ENCODE results near the gene CALN1.

CALN1 gene

DNA sequence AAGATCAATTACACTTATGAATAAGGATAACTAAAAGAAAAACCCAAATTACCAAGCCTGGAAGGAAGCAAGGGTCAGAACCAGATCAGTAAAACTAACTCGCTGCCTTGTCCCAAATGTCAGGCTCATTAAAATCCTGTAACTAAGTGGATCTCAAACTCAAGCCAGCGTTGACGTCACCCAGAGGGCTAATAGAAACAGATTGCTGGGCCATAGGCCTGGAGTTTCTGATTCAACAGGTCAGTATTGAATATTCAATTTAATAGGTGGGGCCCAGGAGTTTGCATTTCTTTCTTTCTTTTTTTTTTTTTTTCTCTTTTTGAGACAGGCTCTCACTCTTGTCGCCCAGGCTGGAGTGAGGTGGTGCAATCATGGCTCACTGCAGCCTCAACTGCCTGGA, 397.0 kb downstream of the CALN1 start:
- no peak overlapping the region for H3K9ac ChIP-seq
- no peaks in the 10 kb centered on the region for H3K27me3 ChIP-seq
- H3K4me3 ChIP-seq = no peak overlapping the region
- no peak overlapping the region for H3K4me2 ChIP-seq
- H3K4me1 ChIP-seq = no peaks in the 10 kb centered on the region
- H4K20me1 ChIP-seq = no peaks in the 10 kb centered on the region
- H3K27ac ChIP-seq = no peak overlapping the region
- no peaks in the 10 kb centered on the region for H3K36me3 ChIP-seq
- H3K9me3 ChIP-seq = peaks cover 9% of the 10 kb centered on the region; the same call in 1 of the 2 replicates
- TF ChIP-seq Cebpa-rat (IDR thresholded peaks at IDR 0.05) = no peak

DNA sequence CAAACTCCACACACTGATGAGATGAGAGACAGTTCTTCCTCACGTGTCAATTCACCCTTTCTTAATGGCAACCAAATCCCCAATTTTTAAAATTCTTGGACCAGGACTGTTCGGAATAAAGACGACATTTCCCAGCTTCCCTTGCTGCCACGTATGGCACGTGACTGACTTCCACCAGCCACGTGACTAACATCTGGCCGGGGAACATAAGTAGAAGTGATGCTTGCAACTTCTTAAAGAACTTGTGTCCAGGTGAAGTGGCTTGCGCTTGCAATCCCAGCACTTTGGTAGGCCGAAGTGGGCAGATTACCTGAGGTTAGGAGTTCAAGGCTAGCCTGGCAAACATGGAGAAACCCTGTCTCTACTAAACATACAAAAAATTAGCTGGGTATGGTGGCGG, 405.1 kb downstream of the CALN1 start:
- Histone ChIP-seq H3K9me3 (peaks cover 14% of the 10 kb centered on the region; the same call in 1 of the 2 replicates), H3K27ac (no peak overlapping the region), H3K9ac (no peak overlapping the region), H3K4me3 (no peak overlapping the region), H3K27me3 (no peaks in the 10 kb centered on the region), H3K4me2 (no peak overlapping the region), H4K20me1 (no peaks in the 10 kb centered on the region), H3K4me1 (no peaks in the 10 kb centered on the region), H3K36me3 (no peaks in the 10 kb centered on the region)
- no peak for TF ChIP-seq Cebpa-rat (IDR thresholded peaks at IDR 0.05)

DNA sequence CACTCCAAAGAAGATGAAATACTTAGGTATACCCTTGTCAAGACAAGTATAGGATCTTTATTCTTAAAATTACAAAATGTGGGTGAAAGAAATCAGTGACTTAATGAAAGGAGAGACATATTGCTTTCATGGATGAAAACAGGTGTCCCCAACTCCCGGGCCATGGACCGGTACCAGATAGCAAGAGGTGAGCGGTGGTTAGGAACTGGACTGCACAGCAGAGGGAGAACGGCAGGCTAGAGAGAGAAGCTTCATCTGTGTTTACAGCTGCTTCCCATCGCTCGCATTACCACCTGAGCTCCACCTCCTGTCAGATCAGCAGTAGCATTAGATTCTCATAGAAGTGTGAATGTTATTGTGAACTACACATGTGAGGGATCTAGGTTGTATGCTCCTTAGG, 408.9 kb downstream of the CALN1 start:
- Histone ChIP-seq H3K4me2 (no peak overlapping the region), H3K27ac (no peak overlapping the region), H3K4me1 (no peaks in the 10 kb centered on the region), H3K9me3 (no peaks in the 10 kb centered on the region), H3K27me3 (no peaks in the 10 kb centered on the region), H3K36me3 (no peaks in the 10 kb centered on the region), H3K9ac (no peak overlapping the region), H4K20me1 (no peaks in the 10 kb centered on the region), H3K4me3 (no peak overlapping the region)
- no peak for TF ChIP-seq Cebpa-rat (IDR thresholded peaks at IDR 0.05)

DNA sequence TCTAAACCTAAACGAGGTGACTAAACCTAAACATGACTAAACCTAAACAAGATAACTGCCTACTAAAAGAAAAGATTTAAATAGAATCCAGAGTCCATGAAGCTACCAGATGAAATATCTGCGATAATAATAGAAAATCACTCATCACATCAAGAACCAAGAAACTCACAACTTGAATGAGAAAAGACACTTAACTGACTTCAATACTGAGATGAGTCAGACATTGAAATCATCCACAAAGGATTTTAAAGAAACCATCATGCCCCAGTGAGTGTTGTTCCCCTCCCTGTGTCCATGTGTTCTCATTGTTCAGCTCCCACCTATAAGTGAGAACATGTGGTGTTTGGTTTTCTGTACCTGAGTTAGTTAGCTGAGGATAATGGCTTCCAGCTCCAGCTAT, 416.0 kb downstream of the CALN1 start:
- Histone ChIP-seq H3K4me3 (no peak overlapping the region), H3K36me3 (no peaks in the 10 kb centered on the region), H3K4me1 (peaks cover 19% of the 10 kb centered on the region; the same call in 1 of the 2 replicates), H4K20me1 (no peaks in the 10 kb centered on the region), H3K27me3 (no peaks in the 10 kb centered on the region), H3K9ac (no peak overlapping the region), H3K4me2 (no peak overlapping the region), H3K9me3 (0 out of 2 replicates have a peak, but pooled peaks cover 7% of the 10 kb centered on the region), H3K27ac (no peak overlapping the region)
- TF ChIP-seq Cebpa-rat (IDR thresholded peaks at IDR 0.05) = no peak

DNA sequence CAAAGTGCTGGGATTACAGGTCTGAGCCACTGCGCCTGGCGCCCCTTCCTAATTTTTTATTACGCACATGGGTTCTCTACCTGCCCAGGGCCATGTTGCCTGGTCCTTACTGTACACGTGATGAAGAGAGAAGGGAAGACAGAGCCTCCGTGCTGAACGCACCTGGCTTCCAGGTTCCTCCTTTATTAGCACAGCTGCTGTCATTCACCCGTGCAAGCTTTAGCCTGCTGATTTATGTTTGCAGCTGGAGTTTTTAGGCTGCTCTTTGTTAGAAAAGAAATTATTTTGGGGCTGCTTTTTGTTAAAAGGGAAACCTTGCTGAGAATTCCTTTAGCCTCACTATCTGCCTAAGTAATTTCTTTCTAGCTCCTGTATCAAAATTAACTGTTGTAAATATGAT, 417.0 kb downstream of the CALN1 start:
- Histone ChIP-seq H3K4me3 (no peak overlapping the region), H3K9me3 (0 out of 2 replicates have a peak, but pooled peaks cover 7% of the 10 kb centered on the region), H3K27me3 (no peaks in the 10 kb centered on the region), H3K9ac (no peak overlapping the region), H3K27ac (no peak overlapping the region), H4K20me1 (no peaks in the 10 kb centered on the region), H3K4me2 (peak overlapping the region; percentile 12; the same call in 1 of the 2 replicates), H3K36me3 (no peaks in the 10 kb centered on the region), H3K4me1 (peaks cover 20% of the 10 kb centered on the region; the same call in 1 of the 2 replicates)
- TF ChIP-seq Cebpa-rat (IDR thresholded peaks at IDR 0.05) = no peak

DNA sequence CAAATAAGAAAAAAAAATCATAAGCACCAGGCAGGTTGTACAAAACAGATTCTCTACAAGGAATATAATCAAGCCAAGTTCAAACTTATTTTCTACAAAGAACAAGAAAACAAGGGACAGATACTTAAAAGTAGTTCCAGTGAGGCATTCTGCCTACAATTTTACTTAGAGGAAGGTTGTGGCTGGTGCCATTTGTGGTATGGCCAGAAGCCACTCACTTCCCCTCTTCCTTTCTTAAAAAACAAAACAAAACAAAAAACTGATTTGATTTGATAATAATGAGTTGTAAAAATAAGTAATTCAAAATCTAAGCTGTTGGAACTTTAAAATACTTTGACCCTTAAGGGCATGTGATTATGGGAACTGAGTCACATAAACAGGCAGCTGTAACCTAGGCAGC, 420.6 kb downstream of the CALN1 start:
- Histone ChIP-seq H3K27me3 (no peaks in the 10 kb centered on the region), H3K9me3 (0 out of 2 replicates have a peak, but pooled peaks cover 4% of the 10 kb centered on the region), H3K36me3 (no peaks in the 10 kb centered on the region), H4K20me1 (no peaks in the 10 kb centered on the region), H3K4me3 (no peak overlapping the region), H3K4me2 (no peak overlapping the region), H3K9ac (no peak overlapping the region), H3K4me1 (peaks cover 30% of the 10 kb centered on the region), H3K27ac (no peak overlapping the region)
- no peak for TF ChIP-seq Cebpa-rat (IDR thresholded peaks at IDR 0.05)

DNA sequence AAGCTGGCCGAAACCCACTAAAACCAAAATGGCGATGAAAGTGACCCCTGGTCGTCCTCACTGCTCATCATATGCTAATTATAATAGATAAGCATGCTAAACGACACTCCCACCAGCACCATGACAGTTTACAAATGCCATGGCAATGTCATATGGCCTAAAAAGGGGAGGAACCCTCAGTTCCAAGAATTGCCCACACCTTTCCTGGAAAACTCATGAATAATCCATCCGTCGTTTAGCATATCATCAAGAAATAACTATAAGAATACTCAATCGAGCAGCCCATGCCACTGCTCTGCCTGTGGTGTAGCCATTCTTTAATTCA, 422.0 kb downstream of the CALN1 start:
- Histone ChIP-seq H3K9me3 (0 out of 2 replicates have a peak, but pooled peaks cover 4% of the 10 kb centered on the region), H3K4me1 (peaks cover 20% of the 10 kb centered on the region), H3K27me3 (no peaks in the 10 kb centered on the region), H3K4me3 (no peak overlapping the region), H3K9ac (no peak overlapping the region), H3K4me2 (no peak overlapping the region), H3K27ac (no peak overlapping the region), H3K36me3 (no peaks in the 10 kb centered on the region), H4K20me1 (no peaks in the 10 kb centered on the region)
- no peak for TF ChIP-seq Cebpa-rat (IDR thresholded peaks at IDR 0.05)

DNA sequence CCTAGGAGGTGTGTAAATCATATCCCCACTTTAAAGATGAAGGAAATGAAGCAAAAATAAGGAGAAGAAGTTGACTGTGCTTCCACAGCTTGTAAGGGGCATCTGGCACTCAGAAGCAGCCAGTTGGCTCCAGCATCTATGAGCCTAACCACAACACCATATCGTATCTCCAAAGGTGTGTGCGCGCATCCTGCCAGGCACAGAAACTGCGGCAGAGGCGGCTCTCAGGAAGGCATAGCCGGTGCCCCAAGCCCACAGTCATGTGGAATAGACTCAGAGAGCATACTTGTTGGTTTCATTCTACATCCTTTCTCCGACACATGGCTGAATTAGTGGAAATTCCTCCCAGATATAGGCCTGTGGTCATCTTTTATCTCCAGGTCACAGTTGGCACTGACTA, 423.9 kb downstream of the CALN1 start:
- Histone ChIP-seq H3K4me2 (no peak overlapping the region), H3K4me1 (peaks cover 21% of the 10 kb centered on the region), H3K9me3 (0 out of 2 replicates have a peak, but pooled peaks cover 4% of the 10 kb centered on the region), H3K27ac (no peak overlapping the region), H3K4me3 (no peak overlapping the region), H3K9ac (no peak overlapping the region), H3K36me3 (no peaks in the 10 kb centered on the region), H3K27me3 (no peaks in the 10 kb centered on the region), H4K20me1 (no peaks in the 10 kb centered on the region)
- TF ChIP-seq Cebpa-rat (IDR thresholded peaks at IDR 0.05) = no peak

DNA sequence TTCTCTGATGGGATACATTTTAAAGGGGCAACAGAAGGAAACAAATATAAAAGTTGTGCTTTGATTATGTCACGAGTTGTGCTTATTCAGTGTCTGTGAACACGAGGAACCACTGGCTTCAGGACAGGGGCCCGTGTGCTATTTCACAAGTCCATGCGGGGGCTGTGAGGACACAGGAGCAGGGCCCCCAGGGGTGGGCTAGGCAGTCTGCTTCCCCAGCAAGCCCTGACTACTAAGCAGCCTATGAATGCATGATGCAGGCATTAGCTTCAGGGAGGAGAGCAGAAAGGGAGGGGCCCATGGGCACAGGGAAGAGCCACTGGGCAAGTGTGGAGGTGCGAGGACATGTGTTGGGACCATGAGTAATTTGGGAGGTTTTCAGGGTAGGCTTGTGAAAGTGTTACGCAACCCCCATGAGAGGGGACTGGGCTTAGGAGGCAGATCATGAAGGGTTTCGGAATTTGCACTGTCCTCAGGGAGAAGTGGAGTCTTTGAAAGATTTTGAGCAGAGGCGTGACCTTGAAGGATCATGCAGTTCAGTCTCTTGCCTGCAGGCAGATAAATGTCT, 424.9 kb downstream of the CALN1 start:
- Histone ChIP-seq H3K27me3 (no peaks in the 10 kb centered on the region), H4K20me1 (no peaks in the 10 kb centered on the region), H3K4me2 (peak overlapping the region; percentile 28), H3K27ac (no peak overlapping the region), H3K4me1 (peaks cover 30% of the 10 kb centered on the region), H3K9ac (no peak overlapping the region), H3K9me3 (no peaks in the 10 kb centered on the region), H3K4me3 (no peak overlapping the region), H3K36me3 (no peaks in the 10 kb centered on the region)
- peak; percentile 89 for TF ChIP-seq Cebpa-rat (IDR thresholded peaks at IDR 0.05)

DNA sequence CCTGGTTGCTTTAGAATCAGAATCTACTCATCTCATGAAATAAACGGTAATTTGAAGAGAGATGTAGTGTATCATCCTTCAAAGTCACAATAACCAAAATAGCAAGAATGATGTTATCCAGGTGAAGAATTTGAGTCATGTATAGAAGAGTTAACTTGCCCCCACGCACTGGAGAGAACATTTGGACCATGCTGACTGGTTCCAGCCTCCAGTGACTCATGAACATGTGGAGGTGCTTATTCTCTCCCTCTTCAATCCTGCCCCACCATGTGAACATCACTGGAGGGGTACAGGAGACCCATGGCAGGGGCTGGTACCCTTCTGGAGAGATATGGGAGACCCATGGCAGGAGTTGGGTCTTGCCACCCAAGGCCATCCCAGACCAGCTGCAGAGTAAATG, 427.8 kb downstream of the CALN1 start:
- H3K27me3 ChIP-seq = no peaks in the 10 kb centered on the region
- no peak overlapping the region for H3K27ac ChIP-seq
- H3K4me3 ChIP-seq = no peak overlapping the region
- H3K36me3 ChIP-seq = no peaks in the 10 kb centered on the region
- no peak for TF ChIP-seq Cebpa-rat (IDR thresholded peaks at IDR 0.05)
- no peak overlapping the region for H3K9ac ChIP-seq
- no peak overlapping the region for H3K4me2 ChIP-seq
- H3K9me3 ChIP-seq = no peaks in the 10 kb centered on the region
- H3K4me1 ChIP-seq = peaks cover 46% of the 10 kb centered on the region
- no peaks in the 10 kb centered on the region for H4K20me1 ChIP-seq

DNA sequence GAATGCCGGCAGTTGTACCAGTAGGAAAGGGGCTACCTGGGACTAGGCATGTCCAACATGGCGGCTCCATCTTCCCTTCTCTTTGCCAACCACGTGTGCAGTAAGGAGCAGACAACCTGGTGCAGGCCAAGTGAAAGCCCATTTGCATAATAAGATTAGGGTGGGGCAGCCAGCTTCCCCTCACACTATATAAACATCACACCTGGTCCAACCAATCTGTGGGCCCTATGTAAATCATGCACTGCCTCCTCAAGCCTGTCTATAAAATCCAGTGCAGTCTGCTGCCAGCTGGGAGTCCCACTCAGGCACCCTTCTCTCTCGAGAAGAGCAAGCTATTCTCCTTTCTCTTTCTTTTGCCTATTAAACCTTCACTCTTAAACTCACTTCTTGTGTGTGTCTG, 429.3 kb downstream of the CALN1 start:
- no peak overlapping the region for H3K27ac ChIP-seq
- H4K20me1 ChIP-seq = no peaks in the 10 kb centered on the region
- H3K4me3 ChIP-seq = no peak overlapping the region
- H3K4me2 ChIP-seq = peak overlapping the region; percentile 84
- no peaks in the 10 kb centered on the region for H3K9me3 ChIP-seq
- TF ChIP-seq Cebpa-rat (IDR thresholded peaks at IDR 0.05) = no peak
- H3K27me3 ChIP-seq = no peaks in the 10 kb centered on the region
- H3K36me3 ChIP-seq = no peaks in the 10 kb centered on the region
- H3K9ac ChIP-seq = no peak overlapping the region
- H3K4me1 ChIP-seq = peaks cover 44% of the 10 kb centered on the region

All from BLaER1 (cell line).